Measurements from ENCODE around the gene NKX3-2.

NKX3-2 gene

GRCh38 chr4:13525606-13526281 lies 18.6 kb downstream of the NKX3-2 start:
- H3K4me3 ChIP-seq (ENCODE audit: low read depth, low read length), result no peak overlapping the region
- TF ChIP-seq CTCF (IDR thresholded peaks at IDR 0.05; ENCODE audit: borderline replicate concordance, insufficient read depth, low read depth, low read length), result no peak

- H3K4me3 ChIP-seq (ENCODE audit: low read depth, low read length), result no peak overlapping the region
- no peak for TF ChIP-seq CTCF (IDR thresholded peaks at IDR 0.05; ENCODE audit: borderline replicate concordance, insufficient read depth, low read depth, low read length)
These were observed 19.6 kb downstream of the NKX3-2 start for GRCh38 chr4:13524504-13525243.

GRCh38 chr4:13523591-13524503 lies 20.5 kb downstream of the NKX3-2 start:
- TF ChIP-seq CTCF (IDR thresholded peaks at IDR 0.05; ENCODE audit: borderline replicate concordance, insufficient read depth, low read depth, low read length), result no peak
- H3K4me3 ChIP-seq (ENCODE audit: low read depth, low read length), result no peak overlapping the region

GRCh38 chr4:13523105-13523477 lies 21.2 kb downstream of the NKX3-2 start:
- H3K4me3 ChIP-seq (ENCODE audit: low read depth, low read length), result no peak overlapping the region
- TF ChIP-seq CTCF (IDR thresholded peaks at IDR 0.05; ENCODE audit: borderline replicate concordance, insufficient read depth, low read depth, low read length), result no peak

- no peak for TF ChIP-seq CTCF (IDR thresholded peaks at IDR 0.05; ENCODE audit: borderline replicate concordance, insufficient read depth, low read depth, low read length)
- no peak overlapping the region for H3K4me3 ChIP-seq (ENCODE audit: low read depth, low read length)
These were observed 21.8 kb downstream of the NKX3-2 start for GRCh38 chr4:13522282-13523104.

- no peak for TF ChIP-seq CTCF (IDR thresholded peaks at IDR 0.05; ENCODE audit: borderline replicate concordance, insufficient read depth, low read depth, low read length)
These were observed 23.3 kb downstream of the NKX3-2 start for GRCh38 chr4:13521047-13521446.

More at GRCh38 chr4:13521047-13521446, 23.3 kb downstream of the NKX3-2 start:
- H3K4me3 ChIP-seq (ENCODE audit: low read depth, low read length), result no peak overlapping the region

Measured in GM12875 (cell line).